AG04450 (cell line): ENCODE measurements around the gene LURAP1L. TPM values are rescaled to one million over a fixed set of nuclear protein-coding genes. Genes with fewer than 3 reads are reported as not detected.
A peak's percentile ranks its signal among the peaks of the same experiment; 100 is the strongest.

Experiments
- CTCF ChIA-PET: fragments of 300-600, 350-600 bp; formaldehyde crosslinking; extraction: SDS; loops from one replicate; lab custom pipeline; 2022; ENCODE audit warnings: antibody characterized with exemption, inconsistent platforms; lab: Charles Lee
- POLR2A ChIA-PET: fragments of 350-600 bp; formaldehyde crosslinking; extraction: SDS; loops from one replicate; lab custom pipeline; 2021; ENCODE audit warnings: antibody characterized with exemption, inconsistent platforms; lab: Yijun Ruan, JAX
- DNase-seq: peaks from one replicate; pipeline ENCODE4 v3.0.0-alpha.2; 2011; ENCODE audit warnings: low read depth, low spot score
- H3K27ac ChIP-seq: one replicate; pipeline ENCODE4 v1.5.1; 2012; ENCODE audit warnings: low read depth, low read length, control low read depth
- H3K27me3 ChIP-seq: one replicate; pipeline ENCODE4 v1.6.0; 2012; ENCODE audit warnings: low read length; ENCODE audit not compliant: control insufficient read depth, insufficient read depth
- H3K4me3 ChIP-seq: 2 replicates; pipeline ENCODE4 v1.5.1; 2011; ENCODE audit warnings: mild to moderate bottlenecking, low read depth, low read length, control low read depth
- H3K9me3 ChIP-seq: 2 replicates; pipeline ENCODE4 v1.5.1; 2012; ENCODE audit warnings: low read length; ENCODE audit not compliant: control insufficient read depth, insufficient read depth
- CTCF ChIP-seq: IDR thresholded peaks from 2 replicates; pipeline ENCODE4 v1.5.1; 2011; ENCODE audit warnings: low read depth, low read length, control low read depth, inconsistent platforms
- polyA plus RNA-seq: library from polyadenylated mRNA; depleted of rRNA; stranded (reverse); fragments of >200 nt; gene quantifications from 2 replicates; pipeline ENCODE4 v1.2.3, GENCODE V29; 2011

Gene LURAP1L
- polyA plus RNA-seq, 1 experiment, result 51.4 TPM

GRCh38 chr9:12855066-12855465 is 80.2 kb downstream of the LURAP1L start:
- Histone ChIP-seq H3K27me3 (no peaks in the 10 kb centered on the region), H3K9me3 (no peaks in the 10 kb centered on the region), H3K27ac (no peak overlapping the region), H3K4me3 (no peak overlapping the region)
- no peak for DNase-seq
- TF ChIP-seq CTCF, result no peak
- CTCF ChIA-PET, result no interaction called here
- POLR2A ChIA-PET, result no interaction called here

- Histone ChIP-seq H3K27ac (no peak overlapping the region), H3K27me3 (no peaks in the 10 kb centered on the region), H3K4me3 (no peak overlapping the region), H3K9me3 (no peaks in the 10 kb centered on the region)
- POLR2A ChIA-PET, result no interaction called here
- no peak for TF ChIP-seq CTCF
- CTCF ChIA-PET, result no interaction called here
- no peak for DNase-seq
Observed at GRCh38 chr9:12856603-12857002, 81.8 kb downstream of the LURAP1L start.

- TF ChIP-seq CTCF, result no peak
- CTCF ChIA-PET, result no interaction called here
Observed at GRCh38 chr9:12859704-12860251, 85.0 kb downstream of the LURAP1L start.

GRCh38 chr9:12860998-12861397 is 86.2 kb downstream of the LURAP1L start:
- H3K9me3 ChIP-seq, result no peaks in the 10 kb centered on the region
- no peak overlapping the region for H3K4me3 ChIP-seq
- H3K27ac ChIP-seq, result no peak overlapping the region
- CTCF ChIA-PET, result no interaction called here
- no peak for DNase-seq
- POLR2A ChIA-PET, result no interaction called here
- no peak for TF ChIP-seq CTCF
- H3K27me3 ChIP-seq, result no peaks in the 10 kb centered on the region

More at GRCh38 chr9:12859704-12860251, 85.0 kb downstream of the LURAP1L start:
- POLR2A ChIA-PET, result no interaction called here
- Histone ChIP-seq H3K4me3 (peak overlapping the region; percentile 8; the same call in 1 of the 2 replicates), H3K27me3 (no peaks in the 10 kb centered on the region), H3K9me3 (no peaks in the 10 kb centered on the region), H3K27ac (no peak overlapping the region)
- peak; percentile 11 for DNase-seq

- CTCF ChIA-PET, result interaction anchor here (0.5 to 1.0 kb wide), 2 partner anchors 12 to 226 kb away, joined by 3 read pairs; no protein-coding TSS in a partner anchor
- no peak for TF ChIP-seq CTCF
- H3K4me3 ChIP-seq, result no peak overlapping the region
- DNase-seq, result no peak
- no peaks in the 10 kb centered on the region for H3K9me3 ChIP-seq
- POLR2A ChIA-PET, result no interaction called here
- no peak overlapping the region for H3K27ac ChIP-seq
- H3K27me3 ChIP-seq, result no peaks in the 10 kb centered on the region
Observed at GRCh38 chr9:12862611-12863410, 88.0 kb downstream of the LURAP1L start.
